NCI-H2171 treated with DMSO at 0.1 percent for 48 hours (cell line): ENCODE measurements around the gene PEX5.

ENCODE experiments used
- DNase-seq: peaks from one replicate; lab custom pipeline; 2025; lab: John Stamatoyannopoulos, UW

PEX5 gene

GRCh38 chr12:7189398-7190267 is at the start of gene PEX5:
PEX5 (plus strand) TSS chr12:7189686; CDS start chr12:7190378, 692 bp downstream.
- DNase-seq = peak; percentile 100

GRCh38 chr12:7141351-7142005 is 48.0 kb upstream of the PEX5 start:
- DNase-seq = no peak

GRCh38 chr12:7142056-7142644 is 47.3 kb upstream of the PEX5 start:
- peak; percentile 76 for DNase-seq

- no peak for DNase-seq
Measured at GRCh38 chr12:7142809-7143465, 46.5 kb upstream of the PEX5 start.

GRCh38 chr12:7143564-7143963 is 45.9 kb upstream of the PEX5 start:
- DNase-seq = no peak

GRCh38 chr12:7144414-7145120 is 44.9 kb upstream of the PEX5 start:
- peak; percentile 96 for DNase-seq

- no peak for DNase-seq
Measured at GRCh38 chr12:7145671-7146070, 43.8 kb upstream of the PEX5 start.

GRCh38 chr12:7146228-7146627 is 43.3 kb upstream of the PEX5 start:
- peak; percentile 54 for DNase-seq

GRCh38 chr12:7146906-7147305 is 42.6 kb upstream of the PEX5 start:
- DNase-seq = no peak

GRCh38 chr12:7150356-7150755 is 39.1 kb upstream of the PEX5 start:
- no peak for DNase-seq

GRCh38 chr12:7150841-7151240 is 38.6 kb upstream of the PEX5 start:
- no peak for DNase-seq

- DNase-seq = no peak
Measured at GRCh38 chr12:7151532-7151931, 38.0 kb upstream of the PEX5 start.

GRCh38 chr12:7152818-7153217 is 36.7 kb upstream of the PEX5 start:
- no peak for DNase-seq

- DNase-seq = no peak
Measured at GRCh38 chr12:7154042-7154441, 35.4 kb upstream of the PEX5 start.

- DNase-seq = no peak
Measured at GRCh38 chr12:7154901-7155470, 34.5 kb upstream of the PEX5 start.

GRCh38 chr12:7155471-7156034 is 33.9 kb upstream of the PEX5 start:
- no peak for DNase-seq

- DNase-seq = no peak
Measured at GRCh38 chr12:7156259-7157197, 33.0 kb upstream of the PEX5 start.

- no peak for DNase-seq
Measured at GRCh38 chr12:7157391-7157790, 32.1 kb upstream of the PEX5 start.

GRCh38 chr12:7158781-7159609 is 30.5 kb upstream of the PEX5 start:
- DNase-seq = no peak
